ENCODE data around the gene CRPPA. TPM values are rescaled to one million over a fixed set of nuclear protein-coding genes. Genes with fewer than 3 reads are reported as not detected.
A peak's percentile ranks its signal among the peaks of the same experiment; 100 is the strongest.

CRPPA gene
- total RNA-seq, 2 experiments from 2014 or later: 1.1 to 1.2 TPM

DNA sequence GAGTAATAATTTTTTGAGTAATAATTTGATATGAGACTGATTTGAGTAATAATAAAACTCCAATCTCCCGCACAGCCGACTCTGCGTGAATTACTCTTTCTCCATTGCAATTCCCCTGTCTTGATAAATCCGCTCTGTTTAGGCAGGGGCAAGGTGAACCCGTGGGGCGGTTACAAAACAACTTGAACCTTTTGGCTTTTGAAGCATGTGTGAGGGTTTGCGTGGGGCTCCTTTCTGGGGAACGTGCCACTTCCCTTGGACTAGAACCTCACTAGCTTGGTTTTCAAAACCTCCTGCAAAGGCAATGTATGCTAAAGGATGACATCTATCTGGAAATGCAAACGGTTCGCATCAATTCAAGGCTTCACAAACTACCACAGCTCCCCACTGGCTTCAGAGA lies 1.5 kb downstream of the CRPPA start:
- H3K9me3 Mint-ChIP-seq (ENCODE audit: low read depth): no peaks in the 10 kb centered on the region
- CTCF ChIA-PET: interaction anchor here (0.9 to 4.3 kb wide), 5 partner anchors 9 to 226 kb away, joined by 3 to 20 read pairs (median 4); partner anchors contain the start of genes ANKMY2 and BZW2
- no peaks in the 10 kb centered on the region for H3K27me3 Mint-ChIP-seq
- peak overlapping the region; percentile 81 for H3K4me3 Mint-ChIP-seq
- DNase-seq (no peak), ATAC-seq (no peak)
- H3K36me3 Mint-ChIP-seq: peaks cover 12% of the 10 kb centered on the region
- H3K4me1 Mint-ChIP-seq: peaks cover 28% of the 10 kb centered on the region
- H3K27ac Mint-ChIP-seq: peak overlapping the region; percentile 99

DNA sequence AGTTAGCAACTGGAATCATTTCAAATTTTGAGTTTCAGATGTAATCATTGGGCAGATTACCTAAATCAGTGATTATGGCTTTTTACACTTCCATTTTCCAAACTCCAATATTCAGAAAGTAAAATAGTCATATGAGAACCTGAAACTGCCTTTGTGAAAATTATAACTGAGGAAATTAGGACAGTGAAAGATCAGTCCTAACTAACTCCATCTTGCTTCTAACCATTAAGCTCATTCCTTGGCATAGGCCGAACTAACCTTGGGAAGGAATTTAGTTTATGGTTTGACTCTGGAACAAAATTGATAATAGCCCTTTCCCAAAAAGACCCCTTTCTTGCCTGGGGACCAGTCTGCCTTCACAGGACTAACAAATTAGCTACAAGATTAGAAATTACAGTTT lies 2.2 kb downstream of the CRPPA start:
- H3K36me3 Mint-ChIP-seq: peaks cover 12% of the 10 kb centered on the region
- H3K4me1 Mint-ChIP-seq: peaks cover 28% of the 10 kb centered on the region
- H3K9me3 Mint-ChIP-seq (ENCODE audit: low read depth): no peaks in the 10 kb centered on the region
- CTCF ChIA-PET: interaction anchor here (0.9 to 2.4 kb wide), 2 partner anchors 10 to 12 kb away, joined by 3 to 5 read pairs; no protein-coding TSS in a partner anchor
- ATAC-seq (no peak), DNase-seq (no peak)
- H3K27me3 Mint-ChIP-seq: no peaks in the 10 kb centered on the region
- no peak overlapping the region for H3K27ac Mint-ChIP-seq
- H3K4me3 Mint-ChIP-seq: peak overlapping the region; percentile 39

DNA sequence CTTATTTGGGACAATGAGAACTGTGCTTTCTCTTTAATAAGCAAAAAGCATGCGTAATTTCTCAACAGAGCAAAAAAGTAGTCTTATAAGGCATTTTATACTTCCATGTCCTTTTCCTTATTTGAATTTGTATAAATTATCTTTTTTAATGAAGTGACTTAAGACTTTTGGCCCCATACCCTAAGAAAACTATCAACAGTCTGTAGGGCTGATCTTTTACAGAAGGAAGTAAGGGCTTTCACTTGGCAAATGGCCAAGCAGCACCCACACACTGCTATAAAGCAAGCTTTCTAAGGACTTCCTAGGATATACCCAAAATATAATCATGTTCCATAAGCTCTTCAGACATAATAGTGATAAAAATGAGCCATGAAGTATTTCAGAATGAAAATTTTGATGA lies 3.4 kb downstream of the CRPPA start:
- Mint-ChIP-seq H3K4me1 (peaks cover 28% of the 10 kb centered on the region), H3K4me3 (no peak overlapping the region), H3K9me3 (ENCODE audit: low read depth) (no peaks in the 10 kb centered on the region), H3K36me3 (peaks cover 12% of the 10 kb centered on the region), H3K27me3 (no peaks in the 10 kb centered on the region), H3K27ac (no peak overlapping the region)
- ATAC-seq (no peak), DNase-seq (no peak)
- CTCF ChIA-PET: no interaction called here

DNA sequence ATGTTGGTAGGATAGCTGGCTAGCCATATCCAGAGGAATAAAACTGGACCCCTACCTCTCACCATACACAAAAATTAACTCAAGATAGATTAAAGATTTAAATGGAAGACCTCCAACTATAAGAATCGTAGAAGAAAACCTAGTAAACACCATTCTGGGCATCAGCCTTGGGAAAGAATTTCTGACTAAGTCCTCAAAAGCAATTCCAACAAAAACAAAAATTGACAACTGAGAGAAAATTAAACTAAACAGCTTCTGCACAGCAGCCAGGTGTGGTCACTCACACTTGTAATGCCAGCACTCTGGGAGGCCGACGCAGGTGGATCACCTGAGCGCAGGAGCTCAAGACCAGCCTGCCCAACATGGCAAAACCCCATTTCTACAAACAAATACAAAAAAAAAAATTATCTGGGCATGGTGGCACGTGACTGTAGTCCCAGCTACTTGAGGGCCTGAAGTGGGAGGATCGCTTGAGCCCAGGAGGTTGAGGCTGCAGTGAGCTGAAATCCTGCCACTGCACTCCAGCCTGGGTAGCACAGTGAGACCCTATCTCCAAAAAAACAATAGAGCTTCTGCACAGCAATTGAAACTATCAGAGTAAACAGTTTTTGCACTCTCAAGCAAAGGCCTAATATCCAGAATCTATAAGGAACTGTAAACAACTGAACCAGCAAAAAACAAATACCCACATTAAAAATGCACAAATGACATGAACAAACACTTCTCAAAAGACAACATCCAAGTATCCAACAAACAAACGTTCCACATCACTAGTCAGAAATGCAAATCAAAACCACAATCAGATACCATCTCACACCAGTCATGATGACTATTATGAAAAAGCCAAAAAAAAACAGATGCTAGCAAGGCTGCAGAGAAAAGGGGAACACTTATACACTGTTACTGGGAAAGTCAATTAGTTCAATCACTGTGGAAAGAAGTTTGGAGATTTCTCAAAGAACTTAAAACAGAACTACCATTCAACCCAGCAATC lies 4.8 kb downstream of the CRPPA start:
- CTCF ChIA-PET: no interaction called here
- ATAC-seq (no peak), DNase-seq (no peak)
- Mint-ChIP-seq H3K27ac (no peak overlapping the region), H3K4me1 (peaks cover 22% of the 10 kb centered on the region), H3K4me3 (no peak overlapping the region), H3K36me3 (peaks cover 12% of the 10 kb centered on the region), H3K27me3 (no peaks in the 10 kb centered on the region), H3K9me3 (ENCODE audit: low read depth) (no peaks in the 10 kb centered on the region)

DNA sequence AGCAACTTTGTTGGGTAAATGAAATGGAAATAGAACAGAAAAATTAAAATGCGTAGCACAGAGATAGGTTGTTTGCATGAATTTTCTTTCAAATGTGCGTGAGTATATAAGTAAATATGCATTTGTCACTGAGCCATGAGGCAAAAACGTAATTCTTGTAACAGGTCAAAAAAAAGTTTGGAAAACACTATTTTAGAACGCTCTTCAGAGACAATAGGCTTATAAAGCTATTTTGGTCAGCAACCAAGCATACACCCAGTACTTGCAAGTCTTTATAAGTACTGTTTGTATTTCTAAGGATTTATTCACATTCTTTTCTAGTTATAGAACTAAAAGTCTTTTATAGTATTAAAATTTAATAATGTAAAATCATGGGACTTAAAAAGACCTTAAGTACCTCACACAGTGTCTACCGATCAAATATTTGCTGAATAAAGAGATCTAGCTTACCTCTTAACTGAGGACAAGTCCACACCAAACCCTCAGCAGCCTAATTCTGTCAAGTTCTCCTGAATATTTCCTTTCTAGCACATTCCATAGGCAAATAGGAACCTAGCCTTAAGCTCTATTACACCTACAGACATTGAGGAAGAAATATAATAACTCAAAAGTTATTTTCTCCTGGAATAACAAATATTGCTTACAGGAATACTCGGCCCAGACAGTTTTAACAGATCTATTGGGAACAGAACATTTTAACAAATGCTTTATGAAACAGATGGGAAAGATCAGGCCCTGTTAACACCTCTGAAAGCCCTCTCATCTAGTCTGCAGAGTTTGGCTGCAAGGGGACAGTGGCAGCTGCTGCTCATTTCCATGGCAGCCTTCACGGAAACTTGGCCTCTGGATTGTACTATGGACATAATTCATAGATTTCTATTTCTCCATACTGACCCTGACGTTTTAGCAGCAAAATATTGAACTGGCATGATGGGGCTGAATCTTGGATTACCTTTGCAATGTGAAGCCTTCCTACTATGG lies 8.8 kb downstream of the CRPPA start:
- Mint-ChIP-seq H3K9me3 (ENCODE audit: low read depth) (no peaks in the 10 kb centered on the region), H3K36me3 (peaks cover 3% of the 10 kb centered on the region), H3K4me3 (no peak overlapping the region), H3K27me3 (no peaks in the 10 kb centered on the region), H3K27ac (no peak overlapping the region), H3K4me1 (peaks cover 6% of the 10 kb centered on the region)
- ATAC-seq (no peak), DNase-seq (no peak)
- CTCF ChIA-PET: no interaction called here

DNA sequence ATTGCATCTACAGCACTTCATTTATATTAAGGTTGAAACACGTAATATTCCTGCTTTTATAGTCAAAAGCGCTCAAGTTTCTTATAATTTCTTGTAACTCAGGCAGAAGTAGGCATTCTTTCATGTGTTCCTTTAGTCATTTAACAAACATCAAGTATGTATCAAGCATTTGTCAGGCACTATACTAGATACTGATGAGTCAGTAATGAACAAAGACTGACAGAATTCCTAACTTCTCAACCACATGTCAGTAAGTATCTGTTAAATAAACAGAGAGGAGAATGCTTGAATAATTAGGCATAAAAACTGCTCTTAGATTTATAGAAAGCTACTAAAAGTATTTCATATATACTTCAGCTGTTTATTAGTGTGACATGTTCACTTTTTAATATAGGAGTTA lies 9.9 kb downstream of the CRPPA start:
- H3K4me3 Mint-ChIP-seq: no peak overlapping the region
- H3K27me3 Mint-ChIP-seq: no peaks in the 10 kb centered on the region
- no peaks in the 10 kb centered on the region for H3K9me3 Mint-ChIP-seq (ENCODE audit: low read depth)
- ATAC-seq: no peak
- DNase-seq: no peak
- peaks cover 1% of the 10 kb centered on the region for H3K36me3 Mint-ChIP-seq
- no peaks in the 10 kb centered on the region for H3K4me1 Mint-ChIP-seq
- CTCF ChIA-PET: no interaction called here
- no peak overlapping the region for H3K27ac Mint-ChIP-seq

DNA sequence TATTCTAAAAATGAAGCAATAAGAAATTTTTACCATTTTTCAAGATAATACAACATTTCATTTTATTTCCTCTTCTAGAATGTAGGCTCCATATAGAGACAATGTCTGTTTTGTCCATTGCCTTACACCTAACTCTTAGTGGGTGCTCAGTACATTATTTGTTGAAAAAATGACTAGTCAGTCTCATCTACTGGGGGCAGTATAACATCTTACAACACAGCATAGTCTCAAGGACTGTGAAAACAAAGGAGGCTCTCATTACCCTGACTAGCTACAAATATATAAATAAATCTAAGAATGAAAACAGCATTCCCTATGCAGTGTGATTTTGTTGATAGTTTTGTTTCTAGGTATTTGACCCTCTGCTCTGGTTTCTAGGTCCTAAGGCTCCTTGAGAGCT lies 11.6 kb downstream of the CRPPA start:
- ATAC-seq (no peak), DNase-seq (no peak)
- Mint-ChIP-seq H3K4me3 (no peak overlapping the region), H3K27me3 (no peaks in the 10 kb centered on the region), H3K36me3 (no peaks in the 10 kb centered on the region), H3K4me1 (no peaks in the 10 kb centered on the region), H3K9me3 (ENCODE audit: low read depth) (no peaks in the 10 kb centered on the region), H3K27ac (no peak overlapping the region)
- CTCF ChIA-PET: interaction anchor here (1.1 kb wide), 1 partner anchor 155 kb away, joined by 4 read pairs; no protein-coding TSS in a partner anchor

DNA sequence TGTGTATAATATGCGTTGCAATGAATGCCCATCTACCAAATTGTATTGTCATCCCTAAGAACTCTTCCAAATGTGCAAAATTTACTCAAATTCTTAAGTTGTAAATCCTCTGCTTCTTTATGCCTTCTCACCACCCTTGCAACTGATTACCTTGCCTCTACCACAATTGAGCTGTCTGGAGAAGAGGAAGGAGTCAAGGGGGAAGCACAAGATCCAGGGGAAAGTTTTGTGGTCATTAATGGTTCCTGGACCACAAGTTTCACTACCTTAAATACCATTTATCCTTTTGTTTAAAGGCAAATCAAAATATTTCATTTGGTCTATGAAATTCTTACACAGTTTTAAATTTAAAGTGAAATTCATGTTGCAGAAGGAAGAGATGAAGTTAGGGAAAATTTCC lies 16.7 kb downstream of the CRPPA start:
- CTCF ChIA-PET: no interaction called here
- Mint-ChIP-seq H3K27ac (no peak overlapping the region), H3K4me3 (no peak overlapping the region), H3K9me3 (ENCODE audit: low read depth) (peaks cover 20% of the 10 kb centered on the region), H3K36me3 (peaks cover 15% of the 10 kb centered on the region), H3K27me3 (no peaks in the 10 kb centered on the region), H3K4me1 (no peaks in the 10 kb centered on the region)
- DNase-seq: no peak
- no peak for ATAC-seq

DNA sequence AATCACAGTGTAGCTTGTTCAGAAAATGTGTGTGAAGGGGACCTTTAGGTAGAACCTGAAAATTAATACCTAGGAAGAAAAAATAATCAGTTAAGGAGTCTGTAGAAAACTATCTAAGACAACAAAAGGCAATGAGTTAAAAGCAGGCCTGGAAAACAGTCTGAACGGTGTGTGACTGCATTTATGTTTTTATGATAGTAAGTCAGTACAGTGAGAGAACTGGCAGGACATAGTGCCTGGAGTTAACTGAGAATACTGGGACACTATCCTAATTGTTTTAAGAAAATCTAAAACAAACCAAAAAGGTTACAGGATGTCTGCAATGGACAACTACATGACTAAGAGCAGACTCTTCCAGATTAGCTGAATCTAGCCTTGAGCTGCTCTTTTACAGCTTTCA lies 17.9 kb downstream of the CRPPA start:
- peaks cover 24% of the 10 kb centered on the region for H3K36me3 Mint-ChIP-seq
- no peak for ATAC-seq
- peaks cover 30% of the 10 kb centered on the region for H3K9me3 Mint-ChIP-seq (ENCODE audit: low read depth)

DNA sequence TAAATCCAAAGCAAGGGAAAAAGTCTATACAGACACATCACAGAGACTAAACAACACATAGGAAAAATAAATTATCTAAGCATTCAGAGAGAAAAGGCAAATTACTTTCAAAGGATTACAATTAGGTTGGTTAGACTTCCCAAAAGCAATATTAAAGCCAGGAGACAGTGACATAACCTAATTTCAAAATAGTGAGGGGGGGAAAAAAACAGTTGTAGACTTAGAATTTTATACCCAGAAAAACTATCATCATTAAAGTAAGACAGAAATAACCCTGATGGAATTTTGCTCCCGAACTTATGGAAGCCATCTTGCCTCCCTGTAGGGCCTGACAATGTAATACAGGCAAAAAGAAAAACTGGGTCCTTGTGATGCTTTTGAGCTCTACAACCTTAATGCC lies 18.4 kb downstream of the CRPPA start:
- DNase-seq (no peak), ATAC-seq (no peak)
- H3K36me3 Mint-ChIP-seq: peaks cover 28% of the 10 kb centered on the region
- no peak overlapping the region for H3K27ac Mint-ChIP-seq
- H3K4me1 Mint-ChIP-seq: no peaks in the 10 kb centered on the region
- no peak overlapping the region for H3K4me3 Mint-ChIP-seq
- CTCF ChIA-PET: no interaction called here
- H3K9me3 Mint-ChIP-seq (ENCODE audit: low read depth): peaks cover 35% of the 10 kb centered on the region
- H3K27me3 Mint-ChIP-seq: no peaks in the 10 kb centered on the region

More for the DNA sequence above, 17.9 kb downstream of the CRPPA start:
- Mint-ChIP-seq H3K27me3 (no peaks in the 10 kb centered on the region), H3K4me3 (no peak overlapping the region), H3K27ac (no peak overlapping the region), H3K4me1 (no peaks in the 10 kb centered on the region)
- DNase-seq: no peak
- CTCF ChIA-PET: no interaction called here

DNA sequence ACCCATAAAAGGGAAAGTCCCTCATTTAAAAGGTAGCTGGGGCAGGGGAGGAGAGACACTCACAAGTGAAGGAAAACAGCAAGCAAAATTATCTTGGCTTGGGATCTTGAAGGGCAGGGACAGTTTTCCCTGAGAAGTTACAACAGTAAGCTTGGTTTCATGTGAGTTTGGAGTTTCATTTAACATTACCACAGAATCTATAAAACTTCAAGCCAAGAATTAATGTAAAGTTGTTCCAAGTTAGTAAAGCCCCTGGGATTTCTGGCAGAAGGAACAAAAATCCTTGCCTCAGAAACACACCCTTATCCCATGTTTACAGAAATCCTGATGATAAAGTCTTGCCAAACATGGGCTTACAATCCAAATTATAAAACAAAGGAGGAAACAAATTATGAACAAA lies 19.2 kb downstream of the CRPPA start:
- Mint-ChIP-seq H3K27me3 (no peaks in the 10 kb centered on the region), H3K36me3 (peaks cover 34% of the 10 kb centered on the region), H3K4me1 (no peaks in the 10 kb centered on the region), H3K27ac (no peak overlapping the region), H3K9me3 (ENCODE audit: low read depth) (peaks cover 43% of the 10 kb centered on the region), H3K4me3 (no peak overlapping the region)
- no peak for ATAC-seq
- CTCF ChIA-PET: no interaction called here
- no peak for DNase-seq

DNA sequence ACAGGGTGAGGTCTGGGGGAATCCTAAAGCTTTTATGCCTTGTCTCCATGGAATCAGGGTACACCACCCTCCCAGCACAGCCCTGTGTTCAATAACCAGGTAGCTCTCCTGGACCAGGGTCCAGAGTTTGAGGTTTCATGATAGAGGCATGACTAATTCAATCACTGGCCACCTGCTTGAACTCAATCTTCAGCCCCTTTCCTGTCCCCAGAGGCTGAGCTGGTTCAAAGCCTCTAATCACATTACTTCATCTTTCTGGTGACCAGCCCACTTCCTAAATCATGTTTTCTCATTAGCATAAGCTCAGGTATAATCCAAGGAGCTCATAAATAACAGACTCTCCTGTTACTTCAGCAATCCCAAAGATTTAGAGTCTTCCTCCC lies 20.5 kb downstream of the CRPPA start:
- no peak overlapping the region for H3K27ac Mint-ChIP-seq
- no peak for ATAC-seq
- H3K36me3 Mint-ChIP-seq: peaks cover 39% of the 10 kb centered on the region
- DNase-seq: no peak
- H3K27me3 Mint-ChIP-seq: no peaks in the 10 kb centered on the region
- H3K4me1 Mint-ChIP-seq: no peaks in the 10 kb centered on the region
- CTCF ChIA-PET: no interaction called here
- H3K4me3 Mint-ChIP-seq: no peak overlapping the region
- H3K9me3 Mint-ChIP-seq (ENCODE audit: low read depth): peaks cover 49% of the 10 kb centered on the region
